Stimulated activated naive CD8-positive, alpha-beta T cell treated with anti-CD3 and anti-CD28 coated beads, Interleukin-15, Interleukin-2, amounts not matched to agents 100 U/mL and 50 U/mL, for 24 hours (primary cell): ENCODE measurements around the gene TBL1XR1.

Experiments used
- ATAC-seq: fragments of 150-1000 bp; cut with Tn5 transposase; one replicate; pipeline ENCODE4 v1.10.0; 2021
- DNase-seq: peaks from one replicate; pipeline ENCODE4 v3.0.0; 2021

Gene TBL1XR1

GRCh38 chr3:177197041-177197726 lies at the start of gene TBL1XR1:
TBL1XR1 (minus strand) TSS chr3:177197482; CDS start chr3:177064977, 132,505 bp downstream.
- ATAC-seq: peak; percentile 53
- DNase-seq: peak; percentile 79

GRCh38 chr3:177245250-177245649 lies 48.0 kb upstream of the TBL1XR1 start:
- ATAC-seq (no peak), DNase-seq (no peak)

GRCh38 chr3:177244606-177245005 lies 47.3 kb upstream of the TBL1XR1 start:
- no peak for DNase-seq
- no peak for ATAC-seq

- DNase-seq (no peak), ATAC-seq (no peak)
Measured at GRCh38 chr3:177238686-177239216, 41.5 kb upstream of the TBL1XR1 start.

GRCh38 chr3:177237206-177237605 lies 39.9 kb upstream of the TBL1XR1 start:
- ATAC-seq (no peak), DNase-seq (no peak)

- DNase-seq: no peak
- peak; percentile 92 for ATAC-seq
Measured at GRCh38 chr3:177236704-177237103, 39.4 kb upstream of the TBL1XR1 start.

- ATAC-seq: no peak
- no peak for DNase-seq
Measured at GRCh38 chr3:177234121-177234520, 36.8 kb upstream of the TBL1XR1 start.

- DNase-seq: no peak
- no peak for ATAC-seq
Measured at GRCh38 chr3:177231242-177231641, 34.0 kb upstream of the TBL1XR1 start.

- ATAC-seq (no peak), DNase-seq (no peak)
Measured at GRCh38 chr3:177230641-177231040, 33.4 kb upstream of the TBL1XR1 start.

GRCh38 chr3:177229791-177230190 lies 32.5 kb upstream of the TBL1XR1 start:
- DNase-seq: no peak
- ATAC-seq: no peak

- ATAC-seq: no peak
- no peak for DNase-seq
Measured at GRCh38 chr3:177228601-177229190, 31.4 kb upstream of the TBL1XR1 start.

- no peak for ATAC-seq
- no peak for DNase-seq
Measured at GRCh38 chr3:177224414-177224813, 27.1 kb upstream of the TBL1XR1 start.

- DNase-seq: no peak
- ATAC-seq: no peak
Measured at GRCh38 chr3:177221744-177222143, 24.5 kb upstream of the TBL1XR1 start.

- ATAC-seq (peak; percentile 57), DNase-seq (no peak)
Measured at GRCh38 chr3:177220136-177220974, 23.1 kb upstream of the TBL1XR1 start.

GRCh38 chr3:177213801-177214535 lies 16.7 kb upstream of the TBL1XR1 start:
- ATAC-seq (no peak), DNase-seq (no peak)

GRCh38 chr3:177212756-177213155 lies 15.5 kb upstream of the TBL1XR1 start:
- DNase-seq (no peak), ATAC-seq (no peak)

GRCh38 chr3:177212278-177212610 lies 15.0 kb upstream of the TBL1XR1 start:
- ATAC-seq: no peak

GRCh38 chr3:177211503-177212277 lies 14.4 kb upstream of the TBL1XR1 start:
- no peak for DNase-seq
- no peak for ATAC-seq

More at GRCh38 chr3:177212278-177212610, 15.0 kb upstream of the TBL1XR1 start:
- no peak for DNase-seq

- no peak for DNase-seq
- ATAC-seq: no peak
Measured at GRCh38 chr3:177210744-177211502, 13.6 kb upstream of the TBL1XR1 start.

GRCh38 chr3:177209509-177209908 lies 12.2 kb upstream of the TBL1XR1 start:
- DNase-seq: no peak
- no peak for ATAC-seq

GRCh38 chr3:177208781-177209180 lies 11.5 kb upstream of the TBL1XR1 start:
- no peak for DNase-seq
- no peak for ATAC-seq
